Medulla oblongata (tissue), 1 donor: ENCODE results near the gene KMO.

ENCODE experiments used
- DNase-seq: peaks from one replicate; pipeline ENCODE4 v3.0.0-alpha.2; 2015; ENCODE audit errors: extremely low spot score

Gene KMO

GRCh38 chr1:241532162-241532531, at the start of gene KMO:
KMO (plus strand) TSS chr1:241532378; CDS start chr1:241532445, 67 bp downstream.
- peak; percentile 15 for DNase-seq

GRCh38 chr1:241482761-241483250, 49.4 kb upstream of the KMO start:
- DNase-seq: no peak

GRCh38 chr1:241485145-241485544, 47.0 kb upstream of the KMO start:
- DNase-seq: no peak

- no peak for DNase-seq
These were observed 46.6 kb upstream of the KMO start for GRCh38 chr1:241485554-241485992.

GRCh38 chr1:241488739-241489138, 43.4 kb upstream of the KMO start:
- no peak for DNase-seq

GRCh38 chr1:241495741-241496140, 36.4 kb upstream of the KMO start:
- DNase-seq: no peak

- peak; percentile 59 for DNase-seq
These were observed 32.3 kb upstream of the KMO start for GRCh38 chr1:241499910-241500309.

GRCh38 chr1:241503444-241503843, 28.7 kb upstream of the KMO start:
- DNase-seq: no peak

GRCh38 chr1:241507189-241507863, 24.9 kb upstream of the KMO start:
- no peak for DNase-seq

GRCh38 chr1:241513378-241513777, 18.8 kb upstream of the KMO start:
- no peak for DNase-seq

GRCh38 chr1:241518476-241519307, 13.5 kb upstream of the KMO start:
- peak; percentile 13 for DNase-seq

GRCh38 chr1:241519308-241520079, 12.7 kb upstream of the KMO start, which contains the start of gene FH:
FH (minus strand) TSS chr1:241519755; CDS start chr1:241519722, 33 bp downstream.
- peak; percentile 99 for DNase-seq

- no peak for DNase-seq
These were observed 12.1 kb upstream of the KMO start for GRCh38 chr1:241520080-241520465.

GRCh38 chr1:241521718-241522117, 10.5 kb upstream of the KMO start:
- DNase-seq: no peak

- DNase-seq: no peak
These were observed 7.2 kb upstream of the KMO start for GRCh38 chr1:241525026-241525425.

GRCh38 chr1:241527146-241527545, 5.0 kb upstream of the KMO start:
- no peak for DNase-seq

- peak; percentile 87 for DNase-seq
These were observed 700 bp upstream of the KMO start for GRCh38 chr1:241531195-241532161.

GRCh38 chr1:241532864-241533263, 686 bp downstream of the KMO start:
- no peak for DNase-seq

GRCh38 chr1:241533326-241534115, 1.3 kb downstream of the KMO start:
- DNase-seq: no peak

GRCh38 chr1:241536304-241536703, 4.1 kb downstream of the KMO start:
- no peak for DNase-seq
